ENCODE results near the gene ZMYND8.

Gene ZMYND8

GRCh38 chr20:47336129-47336754, 20.3 kb downstream of the ZMYND8 start:
- no peak overlapping the region for H3K4me3 ChIP-seq (ENCODE audit: low read depth, low read length)
- DNase-seq (ENCODE audit: low read depth, low spot score), result peak; percentile 88
- in situ Hi-C loops (cut with HindIII; ENCODE audit: low sequenced_read_pairs), result no loop called here
- TF ChIP-seq CTCF (IDR thresholded peaks at IDR 0.05; ENCODE audit: low read depth, low read length), result no peak

- no peak for TF ChIP-seq CTCF (IDR thresholded peaks at IDR 0.05; ENCODE audit: low read depth, low read length)
- DNase-seq (ENCODE audit: low read depth, low spot score), result no peak
- H3K4me3 ChIP-seq (ENCODE audit: low read depth, low read length), result no peak overlapping the region
- in situ Hi-C loops (cut with HindIII; ENCODE audit: low sequenced_read_pairs), result no loop called here
These were observed 21.0 kb downstream of the ZMYND8 start for GRCh38 chr20:47335251-47336128.

GRCh38 chr20:47334022-47334551, 22.4 kb downstream of the ZMYND8 start:
- peak; percentile 96 for DNase-seq (ENCODE audit: low read depth, low spot score)
- TF ChIP-seq CTCF (IDR thresholded peaks at IDR 0.05; ENCODE audit: low read depth, low read length), result no peak
- in situ Hi-C loops (cut with HindIII; ENCODE audit: low sequenced_read_pairs), result no loop called here
- H3K4me3 ChIP-seq (ENCODE audit: low read depth, low read length), result no peak overlapping the region

GRCh38 chr20:47332381-47333206, 23.9 kb downstream of the ZMYND8 start:
- no peak for DNase-seq (ENCODE audit: low read depth, low spot score)
- no peak overlapping the region for H3K4me3 ChIP-seq (ENCODE audit: low read depth, low read length)
- in situ Hi-C loops (cut with HindIII; ENCODE audit: low sequenced_read_pairs), result no loop called here
- no peak for TF ChIP-seq CTCF (IDR thresholded peaks at IDR 0.05; ENCODE audit: low read depth, low read length)

GRCh38 chr20:47330933-47331708, 25.4 kb downstream of the ZMYND8 start:
- no peak for TF ChIP-seq CTCF (IDR thresholded peaks at IDR 0.05; ENCODE audit: low read depth, low read length)
- no peak overlapping the region for H3K4me3 ChIP-seq (ENCODE audit: low read depth, low read length)
- in situ Hi-C loops (cut with HindIII; ENCODE audit: low sequenced_read_pairs), result no loop called here
- peak; percentile 87 for DNase-seq (ENCODE audit: low read depth, low spot score)

Data from astrocyte of the spinal cord (primary cell).